Activated naive CD4-positive, alpha-beta T cell (primary cell): ENCODE results near the gene TCEAL6.
A peak's percentile ranks its signal among the peaks of the same experiment; 100 is the strongest.
"Not testable (repeated sequence)": the region's sequence is repeated elsewhere in the genome, so short reads cannot be mapped to it uniquely, and the experiment has no call there.

Source experiments
- DNase-seq, 4 experiments: peaks; one replicate each; lab custom pipeline; 2025; lab: John Stamatoyannopoulos, UW

The TCEAL6 gene

DNA sequence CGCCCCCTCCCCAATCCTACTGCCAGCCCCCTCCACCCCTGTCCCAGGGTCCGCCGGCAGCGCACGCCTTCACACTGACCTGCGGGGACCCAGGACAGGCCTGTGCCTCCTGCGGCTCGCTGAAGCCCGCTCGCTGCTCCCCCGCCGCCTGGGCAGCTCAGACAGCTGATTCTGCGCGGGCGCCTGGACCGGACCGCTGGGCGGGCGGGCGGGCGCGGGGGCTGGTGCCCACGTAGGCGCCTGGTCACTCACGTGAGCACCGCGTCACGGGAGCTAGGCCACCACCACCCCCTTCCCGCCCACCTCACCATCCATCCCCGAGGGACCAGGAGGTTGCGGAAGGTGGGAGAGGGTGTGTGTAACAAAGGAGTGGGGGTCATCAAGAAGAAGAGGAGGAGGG, at the start of gene TCEAL6:
TCEAL6 (minus strand) TSS at position 208 of the 400 bp plus-strand sequence.
- DNase-seq: not testable (repeated sequence)

DNA sequence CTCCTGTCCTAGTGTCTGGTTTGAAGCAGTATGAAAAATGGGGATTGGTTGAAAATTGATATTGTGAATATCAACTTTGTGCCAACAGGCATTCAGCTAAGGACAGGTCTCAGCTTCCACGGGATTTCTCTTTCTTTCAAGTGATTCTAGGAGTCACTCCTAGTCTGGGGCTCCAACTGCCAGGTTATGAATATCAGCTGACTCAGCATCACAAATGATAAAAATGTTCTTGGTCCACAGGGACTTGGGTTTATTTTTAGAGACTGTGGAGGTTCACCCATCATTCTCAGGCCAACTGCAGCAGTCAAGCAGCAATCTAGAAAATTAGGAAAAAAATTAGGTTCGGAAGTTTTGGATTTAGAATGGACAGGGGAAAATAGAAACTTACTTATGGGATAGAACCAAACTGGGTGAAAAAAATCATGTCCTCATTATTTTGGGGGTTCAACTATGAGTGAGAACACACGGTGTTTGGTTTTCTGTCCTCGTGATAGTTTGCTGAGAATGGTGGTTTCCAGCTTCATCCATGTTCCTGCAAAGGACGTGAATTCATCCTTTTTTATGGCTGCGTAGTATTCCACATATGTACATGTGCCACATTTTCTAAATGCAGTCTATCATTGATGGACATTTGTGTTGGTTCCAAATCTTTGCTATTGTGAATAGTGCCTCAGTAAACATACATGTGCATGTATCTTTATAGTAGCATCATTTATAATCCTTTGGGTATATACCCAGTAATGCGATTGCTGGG, 43.9 kb upstream of the TCEAL6 start:
- DNase-seq: no peak

DNA sequence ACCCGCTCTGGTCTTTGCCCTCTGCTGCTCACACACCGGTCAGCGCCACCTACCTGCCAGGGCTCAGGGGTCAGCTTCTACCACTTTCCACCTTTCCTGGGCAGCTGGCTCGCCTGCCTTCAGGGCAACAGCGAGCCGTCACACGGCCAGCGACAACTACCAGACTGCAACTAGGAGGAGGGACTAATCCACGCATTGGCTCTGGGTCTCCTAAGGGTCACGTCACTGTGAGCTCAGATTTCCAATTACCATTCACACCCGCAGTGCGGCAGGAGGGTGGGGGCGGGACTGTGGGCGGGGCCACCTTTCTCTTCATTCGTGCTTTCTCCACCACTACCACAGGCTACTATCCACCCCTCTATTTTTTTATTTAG, 13.5 kb upstream of the TCEAL6 start, which contains the start of gene BEX5:
BEX5 (minus strand) TSS at position 172 of the 374 bp plus-strand sequence. CDS start 1,712 bp downstream, outside the sequence.
- DNase-seq: peak; percentile 0 to 52 (median 8)

DNA sequence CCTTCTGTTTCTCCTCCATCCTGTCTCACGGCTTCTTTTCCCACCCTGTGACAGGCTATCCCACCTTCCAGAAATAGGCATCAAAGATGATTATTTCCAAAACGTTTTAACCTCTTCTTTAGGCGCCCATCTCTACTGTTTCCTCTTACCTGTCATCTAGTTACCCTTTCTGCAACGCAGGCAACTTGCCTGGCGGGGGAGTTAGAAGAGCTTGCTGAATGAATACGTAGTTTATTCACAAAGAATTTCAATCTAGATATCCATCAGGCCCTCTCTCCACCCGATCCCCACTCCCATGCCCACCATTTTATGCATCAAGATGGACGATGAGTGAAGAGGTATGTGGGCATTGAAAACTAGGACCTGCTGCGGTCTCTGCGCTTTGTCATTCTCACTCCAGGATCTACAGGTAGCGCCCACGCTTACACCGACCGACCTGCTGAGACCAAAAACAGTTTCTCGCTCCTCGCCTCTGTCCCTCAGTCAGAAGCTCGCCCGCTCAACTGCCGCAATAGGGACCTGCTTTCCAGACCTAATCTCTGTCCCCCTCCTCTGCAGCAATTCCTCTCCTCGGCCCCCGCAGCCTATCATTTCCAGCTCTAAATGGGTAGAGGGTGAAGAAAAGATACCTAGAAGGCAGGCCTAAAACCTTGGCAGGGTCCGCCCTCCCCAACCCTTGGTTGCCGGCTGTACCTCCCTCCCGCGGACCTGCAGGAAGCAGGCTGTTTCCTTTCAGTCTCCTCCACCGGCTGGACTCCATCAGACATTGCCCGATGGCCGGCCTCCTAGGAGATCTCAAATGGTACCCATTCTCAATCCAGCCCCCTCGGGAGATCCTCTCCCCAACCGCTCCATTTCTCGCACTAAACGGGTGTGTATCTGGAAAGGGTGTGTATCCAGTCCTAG, 12.9 kb upstream of the TCEAL6 start:
- DNase-seq: peak in 2 of 4 experiments; percentile 0 to 21

DNA sequence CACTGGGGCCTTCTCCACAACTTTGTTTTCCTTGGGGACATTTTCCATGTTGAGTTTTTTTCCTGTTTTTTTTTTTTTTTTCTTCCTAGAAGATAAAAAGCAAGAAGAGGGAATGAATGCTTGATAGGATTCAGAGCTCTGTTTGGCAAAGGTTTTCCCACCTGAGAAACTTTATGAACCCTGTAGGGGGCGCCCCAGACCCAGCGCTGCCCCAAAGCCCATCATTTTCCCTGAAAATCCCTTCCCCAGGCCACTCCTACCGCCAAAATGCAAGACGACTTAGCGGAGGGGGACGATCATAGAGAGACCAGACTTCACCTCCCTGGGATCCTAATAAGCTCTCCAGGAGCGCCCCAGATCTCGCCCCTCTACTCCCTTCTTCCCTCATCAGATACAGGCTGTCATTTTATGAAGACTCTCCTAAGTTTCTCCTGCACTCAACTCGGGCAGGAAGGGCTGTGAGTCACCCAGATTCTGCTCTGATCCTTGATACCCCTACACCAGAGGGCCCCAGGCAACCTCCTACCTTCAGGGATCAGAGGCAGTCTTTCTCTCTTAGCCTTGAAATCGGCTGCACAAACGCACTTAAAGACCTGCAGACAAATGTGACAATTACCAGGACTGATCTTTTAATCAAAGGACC, 12.1 kb upstream of the TCEAL6 start:
- DNase-seq: no peak

DNA sequence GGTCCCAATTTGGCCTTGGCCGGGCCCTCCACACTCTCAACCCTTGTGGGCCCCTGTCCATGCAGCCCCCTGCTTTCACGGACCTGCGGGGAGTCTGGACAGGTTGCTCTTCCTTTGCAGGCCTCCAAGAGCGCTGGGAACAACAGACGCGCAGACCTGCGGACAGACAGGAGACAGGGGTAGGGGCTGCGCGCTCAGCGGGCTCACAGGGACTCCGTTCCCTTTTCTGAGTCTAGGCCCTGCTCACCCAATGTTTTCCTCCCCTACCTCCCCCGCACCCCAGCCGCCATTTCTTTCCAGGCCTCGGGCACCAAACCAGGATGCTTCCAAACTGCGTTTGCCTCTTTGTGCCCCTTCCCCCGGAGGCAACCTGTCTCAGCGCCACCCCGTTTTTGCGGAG, 650 bp downstream of the TCEAL6 start:
- not testable (repeated sequence) for DNase-seq

DNA sequence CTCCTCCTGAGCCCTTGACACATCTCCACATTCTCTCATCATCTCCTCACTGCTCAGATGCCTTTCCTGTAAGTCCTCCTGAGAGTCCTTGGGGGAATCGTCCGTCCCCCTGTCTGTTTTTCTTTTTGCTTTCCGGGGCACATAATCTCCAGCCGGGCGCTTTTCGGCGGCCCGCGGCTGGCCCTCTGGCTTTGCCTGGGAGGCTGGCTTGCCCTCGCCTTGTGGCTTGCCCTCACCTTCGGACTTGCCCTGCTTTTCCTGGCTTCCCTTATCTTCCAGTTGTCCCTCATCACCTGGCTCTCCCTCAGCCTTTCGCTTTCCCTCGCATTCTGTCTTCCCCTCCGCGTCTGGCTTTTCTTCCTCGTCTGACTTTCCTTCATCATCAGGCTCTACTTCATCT, 1.4 kb downstream of the TCEAL6 start:
- DNase-seq: not testable (repeated sequence)

DNA sequence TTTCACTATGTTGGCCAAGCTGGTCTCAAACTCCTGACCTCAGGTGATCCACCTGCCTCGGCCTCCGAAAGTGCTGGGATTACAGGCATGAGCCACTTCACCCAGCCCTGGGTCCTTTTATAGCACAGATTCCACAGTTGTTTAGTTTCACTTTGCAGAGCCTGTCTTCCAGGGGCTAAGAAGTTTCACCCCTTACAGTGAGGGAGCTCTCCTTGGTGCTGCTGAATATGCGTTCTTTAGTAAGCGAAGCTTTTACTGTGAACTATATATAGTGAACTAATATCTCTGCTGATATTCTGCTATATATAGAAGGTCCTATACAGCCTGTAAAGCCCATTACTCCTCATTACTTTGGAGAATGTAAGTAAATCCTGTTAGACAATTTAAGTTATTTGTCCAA, 4.2 kb downstream of the TCEAL6 start:
- no peak for DNase-seq

DNA sequence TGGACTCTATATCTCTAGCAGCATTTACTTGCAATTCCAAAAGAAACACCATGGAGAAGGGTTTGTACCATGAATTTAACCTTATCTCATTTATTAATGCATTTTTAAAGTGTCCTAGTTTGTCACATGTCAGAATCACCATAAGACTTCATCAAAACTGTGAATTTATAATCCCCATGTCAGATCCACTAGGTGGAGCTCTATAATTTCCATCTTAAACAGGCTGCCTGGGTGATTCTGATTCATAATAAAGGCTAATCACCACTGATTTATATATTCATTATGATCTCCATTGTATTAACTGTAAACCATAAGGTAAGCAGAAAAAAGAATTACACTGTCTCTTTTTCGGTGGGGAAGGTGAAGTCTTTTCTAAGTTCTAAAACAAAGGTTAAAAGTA, 12.8 kb downstream of the TCEAL6 start:
- no peak for DNase-seq

DNA sequence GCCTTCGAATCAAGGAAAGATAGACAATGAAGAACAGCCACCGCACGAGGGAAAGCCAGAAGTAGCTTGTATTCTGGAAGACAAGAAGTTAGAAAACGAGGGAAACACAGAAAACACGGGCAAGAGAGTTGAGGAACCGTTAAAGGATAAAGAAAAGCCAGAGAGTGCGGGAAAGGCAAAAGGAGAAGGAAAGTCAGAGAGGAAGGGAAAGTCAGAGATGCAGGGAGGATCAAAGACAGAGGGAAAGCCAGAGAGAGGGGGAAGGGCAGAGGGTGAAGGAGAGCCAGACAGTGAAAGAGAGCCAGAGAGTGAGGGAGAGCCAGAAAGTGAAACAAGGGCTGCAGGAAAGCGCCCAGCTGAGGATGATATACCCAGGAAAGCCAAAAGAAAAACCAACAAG, 15.4 kb downstream of the TCEAL6 start:
- DNase-seq: no peak

DNA sequence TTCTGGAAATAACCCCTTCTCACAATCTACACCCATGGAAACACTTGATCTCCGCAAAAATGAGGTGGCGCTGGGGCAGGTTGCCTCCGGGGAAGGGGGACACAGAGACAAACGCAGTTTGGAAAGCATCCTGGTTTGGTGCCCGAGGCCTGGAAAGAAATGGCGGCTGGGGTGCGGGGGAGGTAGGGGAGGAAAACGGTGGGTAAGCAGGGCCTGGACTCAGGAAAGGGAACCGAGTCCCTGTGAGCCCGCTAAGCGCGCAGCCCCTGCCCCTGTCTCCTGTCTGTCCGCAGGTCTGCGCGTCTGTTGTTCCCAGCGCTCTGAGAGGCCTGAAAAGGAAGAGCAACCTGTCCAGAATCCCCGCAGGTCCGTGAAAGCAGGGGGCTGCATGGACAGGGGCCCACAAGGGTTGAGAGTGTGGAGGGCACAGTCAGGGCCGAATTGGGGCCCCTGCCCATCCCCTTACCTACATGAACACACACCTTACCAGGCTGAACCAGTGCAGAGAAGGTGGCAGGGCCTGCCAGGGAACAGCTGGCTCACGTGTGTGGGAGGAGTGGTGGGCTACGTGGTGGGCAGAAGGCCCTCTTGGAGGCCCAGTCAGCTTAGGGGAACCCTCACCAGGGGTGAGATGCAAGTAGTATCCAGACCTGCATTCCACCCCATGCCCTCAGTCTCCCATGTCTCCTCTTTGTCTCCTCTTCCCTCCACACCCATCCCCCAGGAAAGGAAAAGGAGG, 16.0 kb downstream of the TCEAL6 start:
- DNase-seq: not testable (repeated sequence)

DNA sequence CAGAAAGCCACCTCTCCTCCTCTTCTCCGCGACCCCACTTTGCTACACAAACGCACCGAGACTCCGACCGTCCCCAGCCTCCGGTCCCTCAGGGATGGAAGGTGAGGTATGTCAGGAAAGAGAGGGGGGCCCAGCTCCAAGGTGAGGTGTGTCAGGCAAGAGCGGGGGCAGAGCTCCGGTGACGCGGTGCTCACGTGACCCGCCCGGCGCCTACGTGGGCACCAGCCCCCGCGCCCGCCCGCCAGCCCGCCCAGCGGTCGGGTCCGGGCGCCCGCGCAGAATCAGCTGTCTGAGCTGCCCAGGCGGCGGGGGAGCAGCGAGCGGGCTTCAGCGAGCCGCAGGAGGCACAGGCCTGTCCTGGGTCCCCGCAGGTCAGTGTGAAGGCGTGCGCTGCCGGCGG, 16.8 kb downstream of the TCEAL6 start, which contains the start of gene TCEAL2:
TCEAL2 (plus strand) TSS at position 244 of the 400 bp plus-strand sequence. CDS start 1,152 bp downstream, outside the sequence.
- DNase-seq: not testable (repeated sequence)

DNA sequence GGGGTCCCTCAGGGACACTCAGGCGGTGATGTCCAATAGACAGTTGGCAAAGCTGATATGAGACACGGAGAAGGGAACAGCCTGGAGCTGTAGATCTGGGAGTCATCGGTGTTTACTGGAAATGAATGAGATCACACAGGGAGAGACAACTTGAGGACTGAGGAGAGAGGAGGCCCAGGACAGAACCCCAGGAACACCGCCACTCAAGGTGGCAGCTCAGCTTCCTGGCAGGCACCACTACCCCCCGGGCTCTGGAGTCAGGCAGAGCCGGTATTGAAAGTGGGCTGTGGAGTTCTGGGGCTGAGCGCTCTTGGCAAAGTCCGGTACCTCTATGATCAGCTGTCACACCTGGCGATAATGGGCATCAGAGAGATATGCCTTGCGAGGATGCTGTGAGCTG, 17.3 kb downstream of the TCEAL6 start:
- not testable (repeated sequence) for DNase-seq

DNA sequence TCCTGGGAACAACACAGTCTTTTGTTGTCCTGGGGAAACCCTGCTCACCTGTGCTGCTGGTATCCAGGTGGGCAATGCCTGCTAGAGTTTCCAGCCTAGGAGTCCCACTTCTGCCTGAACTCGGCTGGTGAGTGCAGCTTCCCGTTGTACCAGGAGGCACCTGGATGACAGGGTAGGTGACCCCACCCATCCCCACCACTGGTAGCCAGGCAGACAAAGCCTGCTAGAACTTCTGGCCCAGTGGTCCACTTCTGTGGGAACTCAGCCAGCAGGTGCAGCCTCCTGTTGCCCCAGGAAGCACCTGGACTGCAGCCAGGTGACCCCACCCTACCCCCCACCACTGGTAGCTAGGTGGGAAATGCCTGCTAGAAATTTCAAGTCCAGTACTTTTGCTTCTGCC, 26.5 kb downstream of the TCEAL6 start:
- DNase-seq: no peak

DNA sequence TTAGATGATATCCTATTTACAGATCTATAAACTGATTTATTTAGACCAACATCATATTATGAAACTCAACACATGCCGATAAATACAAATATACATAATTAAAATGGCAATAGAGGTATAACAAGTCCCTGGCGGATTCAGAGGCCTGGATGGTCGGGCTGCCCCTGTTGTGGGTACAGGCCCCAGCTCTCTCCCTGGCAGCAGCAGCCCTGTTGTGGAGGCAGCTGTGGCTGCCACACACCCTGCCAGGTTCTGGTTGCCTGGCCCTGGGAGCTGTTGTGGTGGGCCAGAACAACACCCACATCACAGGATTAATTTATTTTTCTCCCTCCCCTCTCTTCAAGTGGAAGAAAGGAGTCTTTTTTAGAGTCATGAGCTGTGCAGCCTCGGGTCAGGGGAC, 28.9 kb downstream of the TCEAL6 start:
- DNase-seq: no peak
